Measurements from ENCODE around the gene NR2F1.
"Not testable (repeated sequence)": the region's sequence is repeated elsewhere in the genome, so short reads cannot be mapped to it uniquely, and the experiment has no call there.

The NR2F1 gene

GRCh38 chr5:93582677-93583438 lies at the start of gene NR2F1:
Gene NR2F1, plus strand, starts transcription at chr5:93583222. Its CDS starts 1,802 bp downstream, at chr5:93585024.
- in situ Hi-C loops (cut with HindIII; ENCODE audit: low pct_unique_long_range_greater_than_20kb, low sequenced_read_pairs), result no loop called here
- DNase-seq (ENCODE audit: low read depth in 1 of 2, low spot score in 1 of 2), result peak in 1 of 2 experiments; percentile 63
- TF ChIP-seq JUND (IDR thresholded peaks at IDR 0.05; ENCODE audit: low read depth), result no peak

- no peak for TF ChIP-seq JUND (IDR thresholded peaks at IDR 0.05; ENCODE audit: low read depth)
- DNase-seq (ENCODE audit: low read depth in 1 of 2, low spot score in 1 of 2), result no peak
- in situ Hi-C loops (cut with HindIII; ENCODE audit: low pct_unique_long_range_greater_than_20kb, low sequenced_read_pairs), result no loop called here
Measured at GRCh38 chr5:93545872-93546271, 37.1 kb upstream of the NR2F1 start.

GRCh38 chr5:93549594-93549993 lies 33.4 kb upstream of the NR2F1 start:
- in situ Hi-C loops (cut with HindIII; ENCODE audit: low pct_unique_long_range_greater_than_20kb, low sequenced_read_pairs); DNase-seq (ENCODE audit: low read depth in 1 of 2, low spot score in 1 of 2): not testable (repeated sequence)

- TF ChIP-seq JUND (IDR thresholded peaks at IDR 0.05; ENCODE audit: low read depth), result no peak
- in situ Hi-C loops (cut with HindIII; ENCODE audit: low pct_unique_long_range_greater_than_20kb, low sequenced_read_pairs), result no loop called here
- DNase-seq (ENCODE audit: low read depth in 1 of 2, low spot score in 1 of 2), result no peak
Measured at GRCh38 chr5:93557021-93557604, 25.9 kb upstream of the NR2F1 start.

- DNase-seq (ENCODE audit: low read depth in 1 of 2, low spot score in 1 of 2), result no peak
- no peak for TF ChIP-seq JUND (IDR thresholded peaks at IDR 0.05; ENCODE audit: low read depth)
- in situ Hi-C loops (cut with HindIII; ENCODE audit: low pct_unique_long_range_greater_than_20kb, low sequenced_read_pairs), result no loop called here
Measured at GRCh38 chr5:93566091-93566490, 16.9 kb upstream of the NR2F1 start.

GRCh38 chr5:93567424-93567823 lies 15.6 kb upstream of the NR2F1 start:
- no peak for TF ChIP-seq JUND (IDR thresholded peaks at IDR 0.05; ENCODE audit: low read depth)
- DNase-seq (ENCODE audit: low read depth in 1 of 2, low spot score in 1 of 2), result no peak

GRCh38 chr5:93569300-93570160 lies 13.5 kb upstream of the NR2F1 start:
- in situ Hi-C loops (cut with HindIII; ENCODE audit: low pct_unique_long_range_greater_than_20kb, low sequenced_read_pairs), result no loop called here
- no peak for TF ChIP-seq JUND (IDR thresholded peaks at IDR 0.05; ENCODE audit: low read depth)
- DNase-seq (ENCODE audit: low read depth in 1 of 2, low spot score in 1 of 2), result no peak

More at GRCh38 chr5:93567424-93567823, 15.6 kb upstream of the NR2F1 start:
- in situ Hi-C loops (cut with HindIII; ENCODE audit: low pct_unique_long_range_greater_than_20kb, low sequenced_read_pairs), result no loop called here

GRCh38 chr5:93570294-93571113 lies 12.5 kb upstream of the NR2F1 start:
- in situ Hi-C loops (cut with HindIII; ENCODE audit: low pct_unique_long_range_greater_than_20kb, low sequenced_read_pairs), result no loop called here
- no peak for TF ChIP-seq JUND (IDR thresholded peaks at IDR 0.05; ENCODE audit: low read depth)
- DNase-seq (ENCODE audit: low read depth in 1 of 2, low spot score in 1 of 2), result no peak

GRCh38 chr5:93571114-93571949 lies 11.7 kb upstream of the NR2F1 start:
- in situ Hi-C loops (cut with HindIII; ENCODE audit: low pct_unique_long_range_greater_than_20kb, low sequenced_read_pairs), result no loop called here
- TF ChIP-seq JUND (IDR thresholded peaks at IDR 0.05; ENCODE audit: low read depth), result no peak
- no peak for DNase-seq (ENCODE audit: low read depth in 1 of 2, low spot score in 1 of 2)

- TF ChIP-seq JUND (IDR thresholded peaks at IDR 0.05; ENCODE audit: low read depth), result no peak
- DNase-seq (ENCODE audit: low read depth in 1 of 2, low spot score in 1 of 2), result no peak
- in situ Hi-C loops (cut with HindIII; ENCODE audit: low pct_unique_long_range_greater_than_20kb, low sequenced_read_pairs), result no loop called here
Measured at GRCh38 chr5:93572101-93572607, 10.9 kb upstream of the NR2F1 start.

- no peak for DNase-seq (ENCODE audit: low read depth in 1 of 2, low spot score in 1 of 2)
- TF ChIP-seq JUND (IDR thresholded peaks at IDR 0.05; ENCODE audit: low read depth), result no peak
- in situ Hi-C loops (cut with HindIII; ENCODE audit: low pct_unique_long_range_greater_than_20kb, low sequenced_read_pairs), result no loop called here
Measured at GRCh38 chr5:93572608-93573353, 10.2 kb upstream of the NR2F1 start.

Data from T47D (cell line).